Measurements from ENCODE around the gene APIP. TPM values are rescaled to one million over a fixed set of nuclear protein-coding genes. Genes with fewer than 3 reads are reported as not detected.
A peak's percentile ranks its signal among the peaks of the same experiment; 100 is the strongest.

APIP gene, protein sequence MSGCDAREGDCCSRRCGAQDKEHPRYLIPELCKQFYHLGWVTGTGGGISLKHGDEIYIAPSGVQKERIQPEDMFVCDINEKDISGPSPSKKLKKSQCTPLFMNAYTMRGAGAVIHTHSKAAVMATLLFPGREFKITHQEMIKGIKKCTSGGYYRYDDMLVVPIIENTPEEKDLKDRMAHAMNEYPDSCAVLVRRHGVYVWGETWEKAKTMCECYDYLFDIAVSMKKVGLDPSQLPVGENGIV
- 10 to 100 TPM; 23.0 to 31.1 TPM for total RNA-seq
- long read RNA-seq, donor 1, transcript APIP-201 (7 exons, 1,366 nt), result major isoform, 5 of 6 reads
- long read RNA-seq, donor 1, partial matches to known transcripts, result 0 of 6 reads
- long read RNA-seq, donor 1, other reads (novel, unspliced or antisense), result 1 of 6 reads
- long read RNA-seq, donor 2, transcript APIP-201 (7 exons, 1,366 nt), result major isoform, 30 of 40 reads
- long read RNA-seq, donor 2, transcript APIP-202 (6 exons, 1,042 nt), result minor isoform, 7 of 40 reads
- long read RNA-seq, donor 2, partial matches to known transcripts, result 1 of 40 reads
- long read RNA-seq, donor 2, other reads (novel, unspliced or antisense), result 2 of 40 reads

DNA sequence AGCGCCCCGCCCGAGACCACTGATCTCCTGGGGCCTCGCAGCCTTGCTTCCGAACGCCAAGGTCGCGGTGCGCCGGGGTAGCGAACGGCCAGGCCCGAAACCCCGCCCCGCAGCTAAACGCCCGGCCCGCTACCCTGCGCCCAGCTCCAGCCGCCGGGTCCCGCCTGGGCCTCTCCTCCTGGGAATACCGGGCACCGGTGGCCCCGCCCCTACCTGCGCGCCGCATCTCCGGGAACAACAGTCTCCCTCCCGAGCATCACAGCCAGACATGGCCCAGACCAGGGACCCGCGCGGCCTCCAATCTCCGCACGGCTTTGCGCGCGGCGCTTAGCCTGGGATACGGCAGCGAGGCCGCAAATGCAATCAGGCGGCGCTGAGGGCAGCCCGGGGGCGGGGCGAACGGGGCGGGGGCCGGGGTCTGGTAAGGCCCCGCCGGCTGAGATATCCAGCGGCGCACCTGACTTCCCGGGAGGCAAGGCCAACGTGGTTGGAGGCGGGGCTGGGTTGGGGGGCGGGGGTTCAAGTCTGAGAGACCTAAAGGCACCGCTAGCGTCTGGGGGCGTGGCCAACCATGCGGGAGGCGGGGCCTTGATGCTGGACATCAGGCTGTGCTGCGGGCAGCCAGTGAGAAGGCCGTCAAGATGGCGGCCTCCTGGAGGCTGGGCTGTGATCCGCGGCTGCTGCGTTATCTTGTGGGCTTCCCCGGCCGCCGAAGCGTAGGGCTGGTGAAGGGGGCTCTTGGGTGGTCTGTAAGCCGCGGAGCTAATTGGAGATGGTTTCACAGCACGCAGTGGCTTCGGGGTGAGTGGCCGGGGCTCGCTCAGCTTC lies at the start of gene APIP, which contains the start of gene PDHX:
Gene APIP (minus strand): TSS at position 365 of the 828 bp plus-strand sequence. CDS start 95 bp downstream, at position 270.
Gene PDHX (plus strand): TSS at position 604 of the 828 bp plus-strand sequence. CDS start 38 bp downstream, at position 642.
- intact Hi-C loops (cut with DNase I), result no loop called here
- DNase-seq (ENCODE audit: low spot score), result peak; percentile 99

DNA sequence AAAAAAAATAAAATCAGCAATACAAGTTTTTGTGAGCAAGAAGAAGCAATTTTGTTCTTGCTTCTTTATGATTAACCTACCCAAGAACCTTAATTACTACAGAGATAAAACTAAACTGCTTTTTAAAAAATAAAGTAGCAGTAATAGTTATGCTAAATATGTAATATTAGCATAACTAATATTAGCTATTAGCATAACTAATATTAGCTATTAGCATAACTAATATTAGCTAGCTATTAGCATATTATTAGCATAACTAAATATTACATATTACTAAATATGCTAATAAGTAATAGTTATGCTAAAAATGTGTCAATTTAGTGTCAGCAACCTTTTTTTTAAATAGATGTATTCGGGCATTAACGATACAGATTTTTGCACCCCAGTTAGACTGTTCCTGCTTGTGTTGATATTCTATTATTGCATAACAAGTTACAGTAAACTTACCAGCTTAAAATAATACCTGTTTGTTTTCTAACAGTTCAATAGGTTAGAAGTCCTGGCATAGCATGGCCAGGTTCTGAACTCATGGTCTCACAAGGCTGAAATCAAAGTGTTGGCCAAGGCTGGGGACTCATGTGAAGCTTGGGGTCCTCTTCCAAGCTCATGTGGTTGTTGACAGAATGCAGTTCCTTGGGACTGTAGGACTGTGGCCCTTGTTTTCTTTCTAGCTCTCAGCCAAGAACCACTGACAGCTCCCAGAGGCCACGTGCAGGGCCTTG lies 48.6 kb upstream of the APIP start:
- intact Hi-C loops (cut with DNase I), result no loop called here
- DNase-seq (ENCODE audit: low spot score), result no peak

DNA sequence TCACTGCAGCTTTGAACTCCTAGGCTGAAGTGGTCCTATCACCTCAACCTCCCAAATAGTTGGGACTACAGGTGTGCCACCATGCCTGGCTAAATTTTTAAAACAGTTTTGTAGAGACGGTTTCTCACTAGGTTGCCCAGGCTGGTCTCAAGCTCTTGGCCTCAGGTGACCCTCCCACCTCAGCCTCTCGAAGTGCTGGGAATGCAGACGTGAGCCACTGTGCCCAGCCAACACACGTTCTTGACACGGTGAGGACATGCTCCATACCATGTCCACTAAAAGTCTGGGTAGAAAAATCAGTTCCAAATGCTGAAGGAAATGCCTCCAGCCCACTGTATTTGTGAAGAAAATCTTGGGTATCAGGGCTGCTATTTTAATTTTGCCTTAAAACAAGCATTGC lies 47.2 kb upstream of the APIP start:
- intact Hi-C loops (cut with DNase I), result no loop called here
- no peak for DNase-seq (ENCODE audit: low spot score)

DNA sequence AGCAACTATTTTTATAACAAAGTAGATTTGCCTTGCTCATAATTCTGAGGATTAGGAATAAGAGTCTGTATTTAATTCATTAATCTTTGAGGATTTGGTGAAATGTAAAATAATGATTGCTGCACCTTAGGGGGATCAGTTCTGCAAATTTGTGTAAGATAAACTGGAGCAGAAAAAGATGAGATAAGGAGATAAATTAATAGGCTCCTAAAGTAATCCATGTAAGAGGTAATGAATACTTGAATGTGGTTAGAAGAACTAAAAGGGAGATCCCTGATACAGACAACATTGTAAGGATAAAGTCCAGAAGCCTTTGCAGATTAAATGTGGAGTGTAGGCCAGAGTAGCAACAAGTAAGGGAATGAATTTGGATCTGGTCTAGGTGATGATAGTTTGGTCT lies 45.9 kb upstream of the APIP start:
- DNase-seq (ENCODE audit: low spot score), result no peak
- intact Hi-C loops (cut with DNase I), result no loop called here

DNA sequence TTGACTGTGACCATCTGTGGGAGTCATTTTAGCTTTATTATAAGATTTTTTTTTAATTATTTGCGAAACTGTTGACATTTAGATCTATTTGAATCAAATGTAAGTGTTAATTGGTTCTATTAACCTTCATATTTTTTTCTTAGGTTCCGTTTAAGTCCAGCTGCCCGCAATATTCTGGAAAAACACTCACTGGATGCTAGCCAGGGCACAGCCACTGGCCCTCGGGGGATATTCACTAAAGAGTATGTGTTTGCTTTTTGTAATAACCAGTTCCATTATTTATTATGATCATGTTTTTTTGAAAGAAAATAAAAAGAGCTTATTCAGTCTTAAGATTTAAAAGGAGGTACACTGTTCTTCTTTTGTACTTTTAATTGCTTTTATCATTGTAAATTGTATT lies 44.1 kb upstream of the APIP start:
- DNase-seq (ENCODE audit: low spot score), result no peak

DNA sequence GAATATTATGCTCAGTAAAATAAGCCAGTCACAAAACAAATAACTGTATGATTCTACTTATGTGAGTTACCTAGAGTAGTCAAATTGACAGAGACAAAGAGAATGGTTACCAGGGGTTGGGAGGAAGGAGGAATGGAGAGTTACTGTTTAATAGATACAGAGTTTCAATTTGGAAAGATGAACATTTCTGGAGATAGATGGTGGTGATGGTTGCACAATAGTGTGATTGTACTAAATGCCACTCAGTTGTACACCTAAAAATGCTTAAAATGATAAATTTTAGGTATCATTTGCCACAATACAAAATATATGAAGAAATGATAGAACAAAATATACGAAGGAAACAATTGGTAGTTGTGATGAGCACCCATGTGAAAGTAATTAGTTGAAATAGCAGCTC lies 43.6 kb upstream of the APIP start:
- DNase-seq (ENCODE audit: low spot score), result no peak
- intact Hi-C loops (cut with DNase I), result no loop called here

More for the DNA sequence above, 44.1 kb upstream of the APIP start:
- intact Hi-C loops (cut with DNase I), result no loop called here

DNA sequence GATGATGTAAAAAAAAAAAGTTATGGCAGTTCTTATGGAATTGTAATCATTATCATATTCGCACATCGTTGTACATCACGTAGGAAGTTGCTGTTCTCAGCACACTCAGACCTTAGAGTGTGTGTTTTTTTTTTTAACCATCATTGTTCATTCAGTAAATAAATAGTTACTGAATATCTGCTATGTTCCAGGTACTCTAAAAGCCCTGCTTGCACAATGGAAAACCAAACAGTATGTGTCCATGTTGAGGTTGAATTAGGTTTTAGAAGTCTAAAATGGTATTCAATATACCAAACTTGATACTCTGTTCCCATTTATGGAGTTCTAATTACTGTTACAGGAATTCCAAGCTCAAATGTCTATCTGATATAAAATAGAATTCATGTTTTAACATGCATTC lies 41.4 kb upstream of the APIP start:
- no peak for DNase-seq (ENCODE audit: low spot score)
- intact Hi-C loops (cut with DNase I), result no loop called here

DNA sequence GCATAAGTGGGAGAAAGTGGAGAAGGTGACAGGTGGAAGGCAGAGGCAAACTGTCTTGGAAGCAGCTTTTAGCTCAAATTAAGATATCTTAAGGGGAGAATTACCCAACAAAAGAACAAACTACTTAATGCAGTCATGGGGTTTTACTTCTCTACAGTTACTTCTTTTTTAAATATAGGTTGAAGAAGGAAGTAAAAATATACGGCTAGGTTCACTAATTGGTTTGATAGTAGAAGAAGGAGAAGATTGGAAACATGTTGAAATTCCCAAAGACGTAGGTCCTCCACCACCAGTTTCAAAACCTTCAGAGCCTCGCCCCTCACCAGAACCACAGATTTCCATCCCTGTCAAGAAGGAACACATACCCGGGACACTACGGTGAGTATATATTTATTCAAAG lies 41.0 kb upstream of the APIP start:
- intact Hi-C loops (cut with DNase I), result no loop called here
- no peak for DNase-seq (ENCODE audit: low spot score)

DNA sequence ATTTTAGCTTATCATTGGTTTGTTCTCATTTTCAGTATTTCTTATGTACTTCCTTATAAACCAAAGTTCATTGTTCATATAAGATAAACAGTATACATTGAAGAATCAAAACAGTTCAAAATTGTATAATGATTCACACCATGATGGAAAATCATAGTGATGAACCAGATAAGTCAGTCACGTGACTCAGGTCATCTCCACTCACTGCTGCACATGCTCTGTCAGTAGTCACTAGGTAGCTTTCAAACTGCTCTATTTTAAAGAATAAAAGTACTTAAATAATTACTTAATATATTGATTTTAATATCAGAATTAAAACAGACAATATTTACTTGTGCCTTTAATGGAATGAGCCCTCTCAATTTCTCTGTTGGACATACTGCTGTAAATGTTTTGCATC lies 37.8 kb upstream of the APIP start:
- intact Hi-C loops (cut with DNase I), result no loop called here
- no peak for DNase-seq (ENCODE audit: low spot score)

DNA sequence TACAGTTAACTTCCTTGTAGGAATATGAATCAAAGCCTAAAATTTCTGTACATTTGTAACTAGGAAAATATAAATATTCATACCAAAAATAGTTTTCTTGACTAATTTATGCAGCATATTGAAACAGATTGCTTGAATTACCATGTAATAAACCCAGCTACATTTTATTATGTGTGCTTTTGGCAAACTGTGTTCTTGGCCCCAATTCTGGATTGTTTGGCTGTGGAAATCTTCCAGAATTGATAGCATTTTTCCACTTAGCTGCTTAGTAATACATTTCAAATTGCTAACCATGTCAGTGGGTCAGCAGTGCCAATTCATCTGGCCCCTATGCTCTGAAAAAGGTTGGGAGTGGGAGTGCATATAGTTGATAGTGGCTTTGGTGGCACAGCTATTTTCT lies 32.5 kb upstream of the APIP start:
- intact Hi-C loops (cut with DNase I), result no loop called here
- no peak for DNase-seq (ENCODE audit: low spot score)

DNA sequence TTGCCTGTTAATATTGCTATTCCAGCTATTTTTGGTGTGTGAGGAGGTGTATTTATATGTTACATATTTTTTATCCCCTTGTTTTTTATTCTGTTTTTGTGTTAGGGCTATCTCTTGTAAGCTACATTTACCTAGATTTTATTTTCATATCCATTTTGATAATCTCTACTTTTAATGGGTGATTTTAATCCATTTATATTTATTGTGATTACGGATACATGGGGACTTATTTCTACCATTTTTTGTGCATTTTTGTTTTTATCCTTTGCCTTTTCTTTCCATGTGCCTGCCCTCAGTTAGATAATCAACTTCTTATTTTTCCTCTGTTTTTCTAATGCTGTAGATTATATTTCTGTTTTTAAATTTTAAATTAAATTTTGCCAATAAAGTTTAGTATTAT lies 28.5 kb upstream of the APIP start:
- no peak for DNase-seq (ENCODE audit: low spot score)
- intact Hi-C loops (cut with DNase I), result no loop called here

DNA sequence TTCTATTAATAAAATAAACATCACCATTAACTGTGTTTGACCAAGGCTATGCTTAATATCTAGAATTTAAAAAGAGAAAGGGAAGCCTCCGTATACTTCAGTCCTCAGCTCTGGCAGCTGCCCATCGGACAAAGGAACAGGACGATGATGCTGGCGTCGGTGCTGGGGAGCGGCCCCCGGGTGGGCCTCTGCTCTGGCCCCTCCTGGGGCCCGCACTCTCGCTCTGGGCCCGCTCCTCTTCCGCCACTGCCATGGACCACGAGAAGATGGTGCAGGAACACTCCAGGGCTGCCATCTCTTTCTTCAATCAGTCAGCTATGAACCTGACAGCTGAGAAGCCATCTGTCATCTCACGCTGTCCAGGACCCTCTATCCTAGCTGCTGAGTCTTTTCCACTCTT lies 25.5 kb upstream of the APIP start:
- peak; percentile 43 for DNase-seq (ENCODE audit: low spot score)
- intact Hi-C loops (cut with DNase I), result loop anchor here in 1 of 2 donors (2.0 kb wide), 1 partner anchor 33 kb away; no protein-coding TSS in a partner anchor

DNA sequence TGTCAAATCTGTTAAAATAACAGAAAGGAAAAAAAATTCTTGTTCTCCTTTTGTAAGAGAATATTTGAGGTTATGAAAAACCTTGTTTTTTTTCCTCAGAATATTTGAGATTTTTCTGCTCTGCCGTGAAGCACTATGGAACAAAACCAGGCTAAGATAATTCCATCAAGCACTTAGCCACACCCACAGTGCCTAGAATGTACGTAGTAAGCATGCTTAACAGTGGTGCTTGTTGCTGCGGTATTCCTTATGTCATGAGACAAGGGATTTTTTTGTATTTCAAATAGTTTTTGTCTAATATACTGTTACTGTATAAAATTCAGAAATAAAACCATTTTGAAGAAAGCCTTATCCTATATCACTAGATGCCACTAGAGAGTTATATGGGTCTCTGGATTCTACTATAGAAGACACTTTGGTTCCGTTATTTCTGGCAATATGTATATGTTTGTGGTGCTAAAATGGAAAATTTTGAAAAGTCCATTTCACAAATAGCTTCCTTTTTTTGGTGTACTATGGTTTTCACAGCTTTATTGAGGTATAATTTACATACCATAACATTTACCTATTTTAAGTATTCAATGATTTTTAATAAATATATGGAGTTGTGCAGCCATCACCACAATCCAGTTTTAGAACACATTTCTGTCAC lies 24.0 kb upstream of the APIP start:
- no peak for DNase-seq (ENCODE audit: low spot score)
- intact Hi-C loops (cut with DNase I), result no loop called here

DNA sequence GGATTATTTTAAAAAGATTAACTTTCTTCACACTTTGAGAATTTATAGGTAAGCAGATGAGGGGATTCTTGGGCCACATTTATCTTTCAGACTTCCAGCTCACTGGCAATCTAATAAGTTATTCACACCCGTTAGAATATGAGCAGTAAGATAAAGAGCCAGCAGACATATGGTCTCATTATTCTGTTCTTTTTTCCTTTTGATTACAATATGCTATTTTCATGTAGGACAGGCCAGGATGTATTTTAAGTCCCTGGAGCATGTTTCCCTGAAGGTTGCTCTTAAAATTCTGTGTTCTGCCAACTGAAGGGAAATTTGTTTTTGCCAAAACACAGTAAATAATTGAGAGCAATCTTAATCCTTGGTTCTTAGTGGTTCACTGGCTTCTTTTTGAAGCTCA lies 22.4 kb upstream of the APIP start:
- intact Hi-C loops (cut with DNase I), result loop anchor here (10.0 kb wide), 2 partner anchors 46 to 456 kb away; no protein-coding TSS in a partner anchor
- DNase-seq (ENCODE audit: low spot score), result no peak

DNA sequence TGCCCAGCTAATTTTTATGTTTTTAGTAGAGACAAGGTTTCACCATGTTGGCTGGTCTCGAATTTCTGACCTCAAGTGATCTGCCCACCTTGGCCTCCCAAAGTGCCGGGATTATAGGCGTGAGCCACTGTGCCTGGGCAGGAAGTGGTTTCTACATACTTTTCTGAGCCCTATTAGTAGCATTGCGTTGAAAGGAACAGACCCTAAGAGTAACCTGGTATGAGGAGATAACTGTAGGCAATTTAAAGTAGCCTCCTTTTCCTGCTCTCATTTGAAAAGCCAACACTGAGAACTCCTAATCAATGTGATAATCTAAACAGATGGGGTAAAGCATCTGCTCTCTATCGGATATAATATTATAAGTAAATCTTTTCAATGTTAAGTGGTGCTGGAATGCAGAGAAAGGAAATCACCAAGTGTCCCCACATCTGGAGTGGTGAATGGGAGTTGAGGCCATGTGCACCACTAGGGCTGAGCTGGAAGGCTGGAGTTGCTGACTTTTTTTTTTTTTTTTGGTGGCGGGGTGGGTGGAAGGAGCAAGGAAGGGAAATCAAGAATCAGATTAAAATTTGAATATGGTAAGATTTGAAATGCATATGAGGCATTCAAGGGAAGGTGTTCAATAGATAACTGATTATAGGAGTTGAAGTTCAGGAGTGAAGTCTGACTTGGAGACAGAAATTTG lies 20.9 kb upstream of the APIP start:
- no peak for DNase-seq (ENCODE audit: low spot score)
- intact Hi-C loops (cut with DNase I), result loop anchor here (10.0 kb wide), 2 partner anchors 48 to 458 kb away; no protein-coding TSS in a partner anchor

DNA sequence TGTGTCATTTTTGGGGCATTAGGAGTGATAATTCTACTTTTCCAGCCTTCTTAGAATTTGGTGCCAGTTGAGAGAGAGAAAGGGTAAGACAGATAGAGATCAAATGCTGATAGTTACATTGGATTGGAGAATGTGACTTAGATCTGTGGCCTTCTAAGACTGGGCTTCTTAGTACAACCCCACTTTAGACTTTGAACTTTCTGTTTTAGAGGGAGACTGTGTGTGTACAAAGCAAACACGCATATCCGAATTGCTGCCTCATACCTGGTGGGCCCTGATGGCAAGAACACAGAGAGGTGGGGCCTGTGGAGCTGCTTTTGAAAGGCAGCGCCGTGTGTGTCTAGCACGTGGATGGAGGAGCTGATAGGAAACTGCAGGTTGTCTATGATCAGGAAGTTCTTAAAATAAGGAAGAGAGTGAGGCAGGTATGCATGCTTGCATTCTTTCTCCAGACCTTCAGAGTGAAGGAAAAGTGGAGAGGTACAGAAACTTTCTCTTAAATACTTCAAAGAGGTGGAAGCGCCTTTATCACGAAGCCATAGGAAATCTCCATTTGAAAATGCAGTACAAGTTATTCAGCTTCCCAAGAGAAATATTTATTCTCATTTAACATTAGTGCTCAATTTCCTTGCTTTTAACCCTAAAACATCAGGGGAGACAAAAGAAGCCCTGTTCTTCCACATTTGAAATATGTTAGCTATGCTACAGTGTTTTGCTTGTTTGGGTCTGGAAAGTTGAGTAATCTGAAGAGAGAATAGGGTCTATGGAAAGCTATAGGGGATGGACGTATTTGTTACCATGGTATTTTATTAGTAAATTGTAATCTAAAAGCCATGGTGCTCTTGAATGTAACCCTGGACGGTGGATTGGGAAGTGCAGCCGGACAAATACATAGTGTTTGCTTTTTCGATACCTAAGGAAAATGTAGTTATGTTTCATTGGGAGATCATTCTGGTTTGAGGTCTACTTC lies 13.9 kb upstream of the APIP start:
- DNase-seq (ENCODE audit: low spot score), result no peak
- intact Hi-C loops (cut with DNase I), result loop anchor here (5.0 to 10.0 kb wide), 4 partner anchors 55 to 557 kb away; no protein-coding TSS in a partner anchor

Measured in posterior vena cava (tissue), 2 donors.